Mammary epithelial cell (primary cell): ENCODE data around the gene RFWD3.

Experiments used
- CTCF ChIP-seq, 2 donors: IDR thresholded peaks in 1 of 2; conservative IDR thresholded peaks in 1 of 2; 2 replicates each; pipeline ENCODE4 v1.5.1; 2011 to 2012; ENCODE audit warnings: inconsistent platforms in 2 of 2, low read length in 2 of 2, mild to moderate bottlenecking in 2 of 2, control low read depth in 1 of 2, low read depth in 1 of 2; ENCODE audit not compliant: insufficient read depth in 1 of 2; ENCODE audit errors: extremely low read depth in 1 of 2
- EZH2 ChIP-seq: IDR thresholded peaks from 2 replicates; pipeline ENCODE4 v1.6.1; 2012; ENCODE audit warnings: low read length, inconsistent platforms, borderline replicate concordance

- TF ChIP-seq CTCF (conservative IDR thresholded peaks at IDR 0.05 in 1 of 2, IDR thresholded peaks at IDR 0.05 in 1 of 2; ENCODE audit: extremely low read depth in 1 of 2, insufficient read depth in 1 of 2, low read depth in 1 of 2, low read length in 2 of 2) (no peak), EZH2 (no peak)
Measured at GRCh38 chr16:74585846-74586443, 80.7 kb downstream of the RFWD3 start.
